ENCODE measurements around the gene DIS3L2. TPM values are rescaled to one million over a fixed set of nuclear protein-coding genes. Genes with fewer than 3 reads are reported as not detected.

Gene DIS3L2
- total RNA-seq, 2 experiments from 2014 or later = 20.2 to 20.6 TPM

DNA sequence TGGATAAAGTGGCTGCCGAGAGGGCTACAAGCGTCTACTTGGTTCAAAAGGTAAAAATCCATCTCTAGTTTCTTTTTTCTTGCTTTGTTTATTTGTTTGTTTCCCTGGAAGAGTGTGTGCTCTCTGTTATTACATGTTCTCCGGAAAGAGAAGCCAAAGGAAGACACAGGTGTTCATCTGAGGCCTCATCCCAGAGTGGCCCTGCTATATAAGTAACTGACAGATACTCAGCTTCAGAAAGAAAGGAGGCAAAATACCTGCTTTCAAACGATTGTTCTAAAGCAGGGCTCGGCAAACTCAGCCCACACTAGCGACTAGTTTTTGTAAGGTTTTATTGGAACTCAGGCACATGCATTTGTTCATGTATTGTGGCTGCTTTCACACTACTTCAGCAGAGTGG, 277.1 kb downstream of the DIS3L2 start:
- CTCF ChIA-PET (ENCODE audit: unreplicated experiment) = no interaction called here
- H3K79me2 ChIP-seq (ENCODE audit: insufficient read depth, low read depth, low read length) = no peaks in the 10 kb centered on the region
- intact Hi-C loops (cut with micrococcal nuclease; ENCODE audit: unreplicated experiment) = no loop called here
- no peak overlapping the region for H3K4me2 ChIP-seq (ENCODE audit: low read length)
- POLR2A ChIA-PET = interaction anchor here (0.9 kb wide), 1 partner anchor 112 kb away, joined by 3 read pairs; no protein-coding TSS in a partner anchor
- H3K27ac ChIP-seq (ENCODE audit: low read depth, low read length, poor library complexity, severe bottlenecking) = no peak overlapping the region
- H4K20me1 ChIP-seq (ENCODE audit: insufficient read depth, low read length) = no peaks in the 10 kb centered on the region
- no peak overlapping the region for H2AFZ ChIP-seq (ENCODE audit: low read length)
- TF ChIP-seq CTCF (conservative IDR thresholded peaks at IDR 0.05; ENCODE audit: low read length) (no peak), EZH2phosphoT487 (IDR thresholded peaks at IDR 0.05; ENCODE audit: borderline replicate concordance, low read depth, low read length) (no peak)
- H3K4me3 ChIP-seq (ENCODE audit: low read depth, low read length, poor library complexity, severe bottlenecking) = no peak overlapping the region
- H3K9me3 ChIP-seq (ENCODE audit: low read length) = no peaks in the 10 kb centered on the region
- BruUV-seq (replicated peaks) = no TSS peak
- no peaks in the 10 kb centered on the region for H3K36me3 ChIP-seq (ENCODE audit: insufficient read depth, low read length)
- peaks cover 22% of the 10 kb centered on the region for H3K4me1 ChIP-seq (ENCODE audit: insufficient read depth, low read length, poor library complexity, severe bottlenecking)
- no peak for DNase-seq (ENCODE audit: low spot score)
- no peaks in the 10 kb centered on the region for H3K9me2 ChIP-seq (ENCODE audit: insufficient read depth, low read length)

- H3K79me2 ChIP-seq (ENCODE audit: insufficient read depth, low read depth, low read length) = no peaks in the 10 kb centered on the region
- no peaks in the 10 kb centered on the region for H3K36me3 ChIP-seq (ENCODE audit: insufficient read depth, low read length)
- H4K20me1 ChIP-seq (ENCODE audit: insufficient read depth, low read length) = no peaks in the 10 kb centered on the region
- BruUV-seq (replicated peaks) = no TSS peak
- ChIA-PET CTCF (ENCODE audit: unreplicated experiment) (interaction anchor here (0.6 kb wide), 1 partner anchor 65 kb away, joined by 4 read pairs; no protein-coding TSS in a partner anchor), POLR2A (no interaction called here)
- no peaks in the 10 kb centered on the region for H3K9me3 ChIP-seq (ENCODE audit: low read length)
- TF ChIP-seq EZH2phosphoT487 (IDR thresholded peaks at IDR 0.05; ENCODE audit: borderline replicate concordance, low read depth, low read length) (no peak), CTCF (conservative IDR thresholded peaks at IDR 0.05; ENCODE audit: low read length) (no peak)
- DNase-seq (ENCODE audit: low spot score) = no peak
- no peak overlapping the region for H3K27ac ChIP-seq (ENCODE audit: low read depth, low read length, poor library complexity, severe bottlenecking)
- no peak overlapping the region for H3K4me3 ChIP-seq (ENCODE audit: low read depth, low read length, poor library complexity, severe bottlenecking)
- intact Hi-C loops (cut with micrococcal nuclease; ENCODE audit: unreplicated experiment) = no loop called here
- no peak overlapping the region for H3K4me2 ChIP-seq (ENCODE audit: low read length)
- no peak overlapping the region for H2AFZ ChIP-seq (ENCODE audit: low read length)
- H3K4me1 ChIP-seq (ENCODE audit: insufficient read depth, low read length, poor library complexity, severe bottlenecking) = peaks cover 22% of the 10 kb centered on the region
- no peaks in the 10 kb centered on the region for H3K9me2 ChIP-seq (ENCODE audit: insufficient read depth, low read length)
These were observed 278.6 kb downstream of the DIS3L2 start for GRCh38 chr2:232239951-232240681.

- DNase-seq (ENCODE audit: low spot score) = no peak
- Histone ChIP-seq H3K9me3 (ENCODE audit: low read length) (no peaks in the 10 kb centered on the region), H2AFZ (ENCODE audit: low read length) (no peak overlapping the region), H3K27ac (ENCODE audit: low read depth, low read length, poor library complexity, severe bottlenecking) (no peak overlapping the region), H3K4me3 (ENCODE audit: low read depth, low read length, poor library complexity, severe bottlenecking) (no peak overlapping the region), H3K79me2 (ENCODE audit: insufficient read depth, low read depth, low read length) (no peaks in the 10 kb centered on the region), H4K20me1 (ENCODE audit: insufficient read depth, low read length) (no peaks in the 10 kb centered on the region), H3K4me1 (ENCODE audit: insufficient read depth, low read length, poor library complexity, severe bottlenecking) (peaks cover 22% of the 10 kb centered on the region), H3K9me2 (ENCODE audit: insufficient read depth, low read length) (no peaks in the 10 kb centered on the region), H3K4me2 (ENCODE audit: low read length) (no peak overlapping the region), H3K36me3 (ENCODE audit: insufficient read depth, low read length) (no peaks in the 10 kb centered on the region)
- BruUV-seq (replicated peaks) = no TSS peak
- TF ChIP-seq CTCF (conservative IDR thresholded peaks at IDR 0.05; ENCODE audit: low read length) (no peak), EZH2phosphoT487 (IDR thresholded peaks at IDR 0.05; ENCODE audit: borderline replicate concordance, low read depth, low read length) (no peak)
- POLR2A ChIA-PET = interaction anchor here (1.2 kb wide), 1 partner anchor 14 kb away, joined by 3 read pairs; no protein-coding TSS in a partner anchor
- intact Hi-C loops (cut with micrococcal nuclease; ENCODE audit: unreplicated experiment) = no loop called here
- CTCF ChIA-PET (ENCODE audit: unreplicated experiment) = interaction anchor here (0.6 kb wide), 1 partner anchor 65 kb away, joined by 4 read pairs; no protein-coding TSS in a partner anchor
These were observed 279.4 kb downstream of the DIS3L2 start for GRCh38 chr2:232240906-232241305.

Data from OCI-LY7 (cell line).